HepG2 (cell line): ENCODE data around the gene FRK. TPM values are rescaled to one million over a fixed set of nuclear protein-coding genes. Genes with fewer than 3 reads are reported as not detected.

Experiments used
- CENPT ChIP-seq: sonication (generic); formaldehyde crosslinking; IDR thresholded peaks from 2 replicates; pipeline ENCODE4 v1.8.0; 2022; ENCODE audit warnings: low read depth, mild to moderate bottlenecking, moderate library complexity, missing genetic modification reagents
- EEA1 ChIP-seq: sonication (generic); formaldehyde crosslinking; IDR thresholded peaks from 2 replicates; pipeline ENCODE4 v1.5.1; 2020; ENCODE audit warnings: mild to moderate bottlenecking, missing genetic modification reagents, borderline replicate concordance
- FOXM1 ChIP-seq: sonication (generic); formaldehyde crosslinking; IDR thresholded peaks from 2 replicates; pipeline ENCODE4 v1.5.0; 2020; ENCODE audit warnings: missing genetic modification reagents
- IRF2 ChIP-seq: IDR thresholded peaks from 2 replicates; pipeline ENCODE4 v1.6.1; 2018; ENCODE audit warnings: missing genetic modification reagents, missing compliant biosample characterization
- KDM1A ChIP-seq: IDR thresholded peaks from 2 replicates; pipeline ENCODE4 v1.6.1; 2016; ENCODE audit warnings: missing compliant biosample characterization
- MBD4 ChIP-seq: IDR thresholded peaks from 2 replicates; pipeline ENCODE4 v1.6.1; 2012; ENCODE audit warnings: low read length, inconsistent platforms, borderline replicate concordance
- NBN ChIP-seq: fragments of 450-650 bp; conservative IDR thresholded peaks from 2 replicates; pipeline ENCODE4 v1.6.1; 2017
- NRL ChIP-seq: sonication (generic); formaldehyde crosslinking; IDR thresholded peaks from 2 replicates; pipeline ENCODE4 v1.5.0; 2020; ENCODE audit warnings: missing genetic modification reagents, mild to moderate bottlenecking, moderate library complexity, borderline replicate concordance
- SIX1 ChIP-seq: sonication (generic); formaldehyde crosslinking; IDR thresholded peaks from 2 replicates; pipeline ENCODE4 v1.4.0; 2020; ENCODE audit warnings: missing genetic modification reagents, borderline replicate concordance
- SOX13 ChIP-seq, 3 experiments: fragments of 450-650 bp in 1 of 3; sonication (generic) in 1 of 3; formaldehyde crosslinking in 1 of 3; IDR thresholded peaks in 2 of 3; conservative IDR thresholded peaks in 1 of 3; 2 replicates each; pipeline versions ENCODE4 v1.5.0 to v1.6.1; 2016 to 2020; ENCODE audit warnings: antibody characterized with exemption in 1 of 3, mild to moderate bottlenecking in 1 of 3, missing compliant biosample characterization in 1 of 3, missing genetic modification reagents in 1 of 3, moderate library complexity in 1 of 3
- SRSF1 ChIP-seq: fragments of 200-400 bp; formaldehyde crosslinking; optimal IDR thresholded peaks from 2 replicates; pipeline ENCODE3; 2017; ENCODE audit warnings: mild to moderate bottlenecking, low read depth, low read length, moderate library complexity
- TEAD2 ChIP-seq: sonication (generic); formaldehyde crosslinking; IDR thresholded peaks from 2 replicates; pipeline ENCODE4 v1.9.0; 2021; ENCODE audit warnings: missing genetic modification reagents
- ZFP37 ChIP-seq: sonication (generic); formaldehyde crosslinking; IDR thresholded peaks from 2 replicates; pipeline ENCODE4 v1.4.0; 2020; ENCODE audit warnings: missing genetic modification reagents, borderline replicate concordance
- ZNF414 ChIP-seq: sonication (generic); formaldehyde crosslinking; IDR thresholded peaks from 2 replicates; pipeline ENCODE4 v1.5.0; 2020; ENCODE audit warnings: missing genetic modification reagents
- ZNF501 ChIP-seq: sonication (generic); formaldehyde crosslinking; IDR thresholded peaks from 2 replicates; pipeline ENCODE4 v1.5.1; 2020; ENCODE audit warnings: mild to moderate bottlenecking, moderate library complexity, missing genetic modification reagents
- ZNF558 ChIP-seq: sonication (generic); formaldehyde crosslinking; IDR thresholded peaks from 2 replicates; pipeline ENCODE4 v1.9.0; 2022; ENCODE audit warnings: mild to moderate bottlenecking, missing genetic modification reagents, borderline replicate concordance
- polyA plus RNA-seq, 8 experiments: library from polyadenylated mRNA; depleted of rRNA in 3 of 8; stranded (reverse) in 7 of 8; unstranded in 1 of 8; fragments of >200 nt; fragmentation: Illumina TruSeq in 4 of 8; extraction: Trizol in 4 of 8; gene quantifications; 2 replicates each; pipeline versions ENCODE4 v1.2.1 to v1.2.3, GENCODE V29; 2011 to 2016; ENCODE audit warnings: low read depth in 4 of 8, missing spikeins in 1 of 8, mixed read lengths in 1 of 8; ENCODE audit not compliant: insufficient read depth in 1 of 8
- total RNA-seq, 5 experiments: library from RNA; depleted of rRNA; stranded (reverse); fragments of >200 nt; fragmentation: Illumina TruSeq; extraction: Trizol; gene quantifications; 2 replicates each; pipeline ENCODE4 v1.2.3, GENCODE V29; 2016; ENCODE audit warnings: low read depth in 1 of 5
- TF ChIP-seq, protein P1 (sequence below): sonication (generic); formaldehyde crosslinking; IDR thresholded peaks from 2 replicates; pipeline ENCODE4 v1.8.1; 2023; ENCODE audit warnings: mild to moderate bottlenecking, missing genetic modification reagents
- TF ChIP-seq, protein P2 (sequence below): sonication (generic); formaldehyde crosslinking; IDR thresholded peaks from 2 replicates; pipeline ENCODE4 v1.4.0; 2020; ENCODE audit warnings: missing genetic modification reagents
- TF ChIP-seq, protein P3 (sequence below): sonication (generic); formaldehyde crosslinking; IDR thresholded peaks from 2 replicates; pipeline ENCODE4 v1.5.1; 2020; ENCODE audit warnings: mild to moderate bottlenecking, missing genetic modification reagents, moderate library complexity
- TF ChIP-seq, protein P4 (sequence below): IDR thresholded peaks from 2 replicates; pipeline ENCODE4 v1.6.1; 2016; ENCODE audit warnings: missing biosample characterization, missing genetic modification reagents, low read depth

The FRK gene
- total and polyA plus RNA-seq, 2 of the 13 experiments (the other 11 are each of a cell fraction or from before 2014, with no cell fraction given): 1.3 to 2.9 TPM

- TF ChIP-seq ZNF558 (CRISPR knock-in tag) (peak; percentile 94; the same call in 1 of the 2 replicates), EEA1 (CRISPR knock-in tag) (peak; percentile 96), TEAD2 (CRISPR knock-in tag) (0 out of 2 replicates have a peak, but pooled peaks have one; percentile 49), NRL (CRISPR knock-in tag) (peak; percentile 93; the same call in 1 of the 2 replicates), SRSF1 (peak; percentile 79), NBN (no peak), SIX1 (CRISPR knock-in tag) (no peak), MBD4 (no peak), IRF2 (CRISPR knock-in tag) (peak; percentile 66; the same call in 1 of the 2 replicates), ZFP37 (CRISPR knock-in tag) (peak; percentile 94), FOXM1 (peak; percentile 89), ZNF414 (CRISPR knock-in tag) (peak; percentile 98), CENPT (CRISPR knock-in tag) (peak; percentile 95), SOX13 (IDR thresholded peaks at IDR 0.05) (no peak; the same call in 1 of the 2 replicates), SOX13 (CRISPR knock-in tag; conservative IDR thresholded peaks at IDR 0.05 in 1 of 2, IDR thresholded peaks at IDR 0.05 in 1 of 2) (peak in 1 of 2 experiments; percentile 5; a peak in 1 of 4 replicates), KDM1A (no peak), ZNF501 (CRISPR knock-in tag) (peak; percentile 98)
- TF ChIP-seq, protein P1, sequence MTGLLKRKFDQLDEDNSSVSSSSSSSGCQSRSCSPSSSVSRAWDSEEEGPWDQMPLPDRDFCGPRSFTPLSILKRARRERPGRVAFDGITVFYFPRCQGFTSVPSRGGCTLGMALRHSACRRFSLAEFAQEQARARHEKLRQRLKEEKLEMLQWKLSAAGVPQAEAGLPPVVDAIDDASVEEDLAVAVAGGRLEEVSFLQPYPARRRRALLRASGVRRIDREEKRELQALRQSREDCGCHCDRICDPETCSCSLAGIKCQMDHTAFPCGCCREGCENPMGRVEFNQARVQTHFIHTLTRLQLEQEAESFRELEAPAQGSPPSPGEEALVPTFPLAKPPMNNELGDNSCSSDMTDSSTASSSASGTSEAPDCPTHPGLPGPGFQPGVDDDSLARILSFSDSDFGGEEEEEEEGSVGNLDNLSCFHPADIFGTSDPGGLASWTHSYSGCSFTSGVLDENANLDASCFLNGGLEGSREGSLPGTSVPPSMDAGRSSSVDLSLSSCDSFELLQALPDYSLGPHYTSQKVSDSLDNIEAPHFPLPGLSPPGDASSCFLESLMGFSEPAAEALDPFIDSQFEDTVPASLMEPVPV: no peak; the same call in 1 of the 2 replicates
- TF ChIP-seq, protein P2, sequence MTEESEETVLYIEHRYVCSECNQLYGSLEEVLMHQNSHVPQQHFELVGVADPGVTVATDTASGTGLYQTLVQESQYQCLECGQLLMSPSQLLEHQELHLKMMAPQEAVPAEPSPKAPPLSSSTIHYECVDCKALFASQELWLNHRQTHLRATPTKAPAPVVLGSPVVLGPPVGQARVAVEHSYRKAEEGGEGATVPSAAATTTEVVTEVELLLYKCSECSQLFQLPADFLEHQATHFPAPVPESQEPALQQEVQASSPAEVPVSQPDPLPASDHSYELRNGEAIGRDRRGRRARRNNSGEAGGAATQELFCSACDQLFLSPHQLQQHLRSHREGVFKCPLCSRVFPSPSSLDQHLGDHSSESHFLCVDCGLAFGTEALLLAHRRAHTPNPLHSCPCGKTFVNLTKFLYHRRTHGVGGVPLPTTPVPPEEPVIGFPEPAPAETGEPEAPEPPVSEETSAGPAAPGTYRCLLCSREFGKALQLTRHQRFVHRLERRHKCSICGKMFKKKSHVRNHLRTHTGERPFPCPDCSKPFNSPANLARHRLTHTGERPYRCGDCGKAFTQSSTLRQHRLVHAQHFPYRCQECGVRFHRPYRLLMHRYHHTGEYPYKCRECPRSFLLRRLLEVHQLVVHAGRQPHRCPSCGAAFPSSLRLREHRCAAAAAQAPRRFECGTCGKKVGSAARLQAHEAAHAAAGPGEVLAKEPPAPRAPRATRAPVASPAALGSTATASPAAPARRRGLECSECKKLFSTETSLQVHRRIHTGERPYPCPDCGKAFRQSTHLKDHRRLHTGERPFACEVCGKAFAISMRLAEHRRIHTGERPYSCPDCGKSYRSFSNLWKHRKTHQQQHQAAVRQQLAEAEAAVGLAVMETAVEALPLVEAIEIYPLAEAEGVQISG (CRISPR knock-in tag): peak; percentile 92
- TF ChIP-seq, protein P3, sequence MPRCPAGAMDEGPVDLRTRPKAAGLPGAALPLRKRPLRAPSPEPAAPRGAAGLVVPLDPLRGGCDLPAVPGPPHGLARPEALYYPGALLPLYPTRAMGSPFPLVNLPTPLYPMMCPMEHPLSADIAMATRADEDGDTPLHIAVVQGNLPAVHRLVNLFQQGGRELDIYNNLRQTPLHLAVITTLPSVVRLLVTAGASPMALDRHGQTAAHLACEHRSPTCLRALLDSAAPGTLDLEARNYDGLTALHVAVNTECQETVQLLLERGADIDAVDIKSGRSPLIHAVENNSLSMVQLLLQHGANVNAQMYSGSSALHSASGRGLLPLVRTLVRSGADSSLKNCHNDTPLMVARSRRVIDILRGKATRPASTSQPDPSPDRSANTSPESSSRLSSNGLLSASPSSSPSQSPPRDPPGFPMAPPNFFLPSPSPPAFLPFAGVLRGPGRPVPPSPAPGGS (CRISPR knock-in tag): peak; percentile 99
- TF ChIP-seq, protein P4, sequence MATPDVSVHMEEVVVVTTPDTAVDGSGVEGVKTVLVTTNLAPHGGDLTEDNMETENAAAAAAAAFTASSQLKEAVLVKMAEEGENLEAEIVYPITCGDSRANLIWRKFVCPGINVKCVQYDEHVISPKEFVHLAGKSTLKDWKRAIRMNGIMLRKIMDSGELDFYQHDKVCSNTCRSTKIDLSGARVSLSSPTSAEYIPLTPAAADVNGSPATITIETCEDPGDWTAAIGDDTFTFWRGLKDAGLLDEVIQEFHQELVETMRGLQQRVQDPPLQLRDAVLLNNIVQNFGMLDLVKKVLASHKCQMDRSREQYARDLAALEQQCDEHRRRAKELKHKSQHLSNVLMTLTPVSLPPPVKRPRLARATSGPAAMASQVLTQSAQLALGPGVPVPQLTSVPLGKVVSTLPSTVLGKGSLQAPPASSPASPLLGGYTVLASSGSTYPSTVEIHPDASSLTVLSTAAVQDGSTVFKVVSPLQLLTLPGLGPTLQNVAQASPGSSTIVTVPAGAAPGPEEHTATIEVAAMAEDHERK: no peak; the same call in 1 of the 2 replicates
These were observed 40.0 kb upstream of the FRK start, which contains the start of gene NT5DC1 (continued) for GRCh38 chr6:116100419-116101301.
